GM12875 (cell line): ENCODE results near the gene TCIRG1.
A peak's percentile ranks its signal among the peaks of the same experiment; 100 is the strongest.

Source experiments
- H3K4me3 ChIP-seq: one replicate; pipeline ENCODE4 v1.5.1; 2011; ENCODE audit warnings: low read depth, low read length, control low read depth
- TF ChIP-seq, protein P1 (sequence below): IDR thresholded peaks from 2 replicates; pipeline ENCODE4 v1.5.1; 2011; ENCODE audit warnings: low read depth, mild to moderate bottlenecking, control low read depth, inconsistent platforms, low read length, moderate library complexity, borderline replicate concordance; ENCODE audit not compliant: insufficient read depth

TCIRG1 gene

DNA sequence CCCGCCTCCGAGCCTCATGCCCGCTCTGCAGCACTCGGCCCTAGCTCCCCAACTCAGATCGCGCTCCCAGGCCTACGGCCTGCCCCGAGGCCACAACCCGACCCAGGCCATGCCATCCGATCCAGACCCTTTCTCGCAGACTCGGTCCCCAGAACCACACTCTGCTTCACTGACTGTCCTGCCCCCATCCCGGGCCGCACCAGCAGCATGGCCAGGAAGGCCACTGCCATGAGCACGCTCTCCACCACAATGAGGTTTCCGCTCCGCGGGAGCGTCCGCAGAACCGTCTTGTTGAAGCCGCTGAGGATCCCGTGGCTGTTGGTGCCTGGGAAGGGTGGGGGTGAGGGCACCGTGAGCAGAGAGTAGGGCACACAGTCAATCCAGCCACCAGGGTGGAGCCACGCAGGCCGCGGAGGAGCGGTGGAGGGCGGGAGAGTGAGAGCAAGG lies 41.3 kb upstream of the TCIRG1 start:
- no peak overlapping the region for H3K4me3 ChIP-seq
- TF ChIP-seq, protein P1, sequence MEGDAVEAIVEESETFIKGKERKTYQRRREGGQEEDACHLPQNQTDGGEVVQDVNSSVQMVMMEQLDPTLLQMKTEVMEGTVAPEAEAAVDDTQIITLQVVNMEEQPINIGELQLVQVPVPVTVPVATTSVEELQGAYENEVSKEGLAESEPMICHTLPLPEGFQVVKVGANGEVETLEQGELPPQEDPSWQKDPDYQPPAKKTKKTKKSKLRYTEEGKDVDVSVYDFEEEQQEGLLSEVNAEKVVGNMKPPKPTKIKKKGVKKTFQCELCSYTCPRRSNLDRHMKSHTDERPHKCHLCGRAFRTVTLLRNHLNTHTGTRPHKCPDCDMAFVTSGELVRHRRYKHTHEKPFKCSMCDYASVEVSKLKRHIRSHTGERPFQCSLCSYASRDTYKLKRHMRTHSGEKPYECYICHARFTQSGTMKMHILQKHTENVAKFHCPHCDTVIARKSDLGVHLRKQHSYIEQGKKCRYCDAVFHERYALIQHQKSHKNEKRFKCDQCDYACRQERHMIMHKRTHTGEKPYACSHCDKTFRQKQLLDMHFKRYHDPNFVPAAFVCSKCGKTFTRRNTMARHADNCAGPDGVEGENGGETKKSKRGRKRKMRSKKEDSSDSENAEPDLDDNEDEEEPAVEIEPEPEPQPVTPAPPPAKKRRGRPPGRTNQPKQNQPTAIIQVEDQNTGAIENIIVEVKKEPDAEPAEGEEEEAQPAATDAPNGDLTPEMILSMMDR: no peak

DNA sequence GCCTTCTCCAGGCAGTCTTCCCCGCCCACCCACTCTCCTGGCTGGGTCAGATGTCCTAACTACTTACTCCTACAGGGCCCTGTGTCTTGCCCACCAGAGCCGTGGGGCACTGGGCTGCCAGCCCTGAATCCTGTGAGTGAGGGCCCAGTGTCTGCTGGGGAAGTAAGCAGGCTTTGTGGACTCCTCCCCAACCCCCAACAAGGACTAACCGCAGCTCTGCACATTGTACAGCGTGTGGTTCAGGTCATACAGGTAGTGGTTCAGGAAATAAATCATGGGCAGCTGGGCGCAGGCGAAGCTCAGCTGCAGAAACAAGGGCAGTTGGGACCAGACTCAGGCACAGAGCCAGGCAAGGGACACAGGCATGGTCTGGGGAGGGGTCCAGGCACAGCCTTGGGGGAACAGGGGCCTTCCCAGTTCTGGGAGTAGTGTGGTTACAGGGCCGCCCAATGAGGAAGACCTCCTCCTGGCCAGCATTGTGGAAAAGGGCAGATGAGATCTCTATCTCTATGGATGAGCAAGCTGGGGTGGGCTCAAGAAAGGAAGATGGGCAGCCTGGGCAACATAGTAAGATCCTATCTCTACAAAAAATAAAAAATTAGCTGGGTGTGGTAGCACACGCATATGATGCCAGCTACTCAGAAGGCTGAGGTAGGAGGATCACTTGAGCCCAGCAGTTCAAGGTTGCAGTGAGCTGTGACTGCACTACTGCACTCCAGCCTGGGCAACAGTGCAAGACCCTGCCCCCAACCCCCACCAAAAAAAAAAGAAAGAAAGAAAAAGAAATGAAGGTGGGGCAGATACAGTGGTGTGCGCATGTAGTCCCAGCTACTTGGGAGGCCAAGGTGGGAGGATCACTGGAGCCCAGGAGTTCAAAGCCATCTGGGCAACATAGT lies 40.4 kb upstream of the TCIRG1 start:
- TF ChIP-seq, protein P1: no peak
- no peak overlapping the region for H3K4me3 ChIP-seq

DNA sequence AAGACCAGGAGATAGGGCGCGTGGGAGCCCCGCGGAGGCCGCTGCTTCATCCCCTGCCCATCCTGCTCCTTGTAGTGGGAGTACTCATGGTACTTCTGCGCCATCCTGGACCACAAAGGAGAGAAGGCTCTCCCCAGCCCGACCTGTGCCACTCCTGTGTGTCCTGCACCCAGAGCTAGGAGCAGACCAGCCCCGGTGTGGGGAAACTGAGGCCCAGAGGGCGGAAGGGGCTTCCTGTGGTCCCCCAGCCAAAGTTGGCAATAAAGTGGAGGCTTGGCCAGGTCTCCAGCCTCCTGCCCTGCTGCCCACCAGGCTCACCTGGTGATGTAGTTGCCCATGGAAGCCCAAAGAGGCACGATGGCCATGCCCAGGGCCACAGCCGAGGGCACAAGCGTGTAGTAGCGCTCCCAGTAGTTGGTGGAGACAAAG lies 39.6 kb upstream of the TCIRG1 start:
- TF ChIP-seq, protein P1: no peak

DNA sequence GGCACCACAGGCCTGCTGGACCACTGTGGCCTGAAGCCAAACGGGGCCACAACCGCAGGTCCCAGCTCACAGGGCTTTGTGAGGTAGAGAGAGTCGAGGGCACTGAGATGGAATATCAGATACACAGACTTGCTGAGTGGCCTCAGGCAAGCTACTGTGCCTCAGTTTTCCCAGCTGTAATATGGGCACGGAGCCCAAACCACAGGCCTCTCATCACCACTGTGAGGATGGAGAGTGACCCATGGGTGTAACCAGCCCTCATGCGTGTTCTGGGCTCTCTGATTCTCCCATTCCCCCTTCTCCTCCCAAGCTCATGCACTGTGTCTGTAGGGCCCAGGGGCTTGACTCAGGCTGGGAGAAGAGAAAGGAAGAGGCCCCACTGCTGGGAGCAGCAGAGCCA lies 39.1 kb upstream of the TCIRG1 start:
- no peak overlapping the region for H3K4me3 ChIP-seq
- TF ChIP-seq, protein P1: no peak

More for the DNA sequence above, 39.6 kb upstream of the TCIRG1 start:
- no peak overlapping the region for H3K4me3 ChIP-seq

DNA sequence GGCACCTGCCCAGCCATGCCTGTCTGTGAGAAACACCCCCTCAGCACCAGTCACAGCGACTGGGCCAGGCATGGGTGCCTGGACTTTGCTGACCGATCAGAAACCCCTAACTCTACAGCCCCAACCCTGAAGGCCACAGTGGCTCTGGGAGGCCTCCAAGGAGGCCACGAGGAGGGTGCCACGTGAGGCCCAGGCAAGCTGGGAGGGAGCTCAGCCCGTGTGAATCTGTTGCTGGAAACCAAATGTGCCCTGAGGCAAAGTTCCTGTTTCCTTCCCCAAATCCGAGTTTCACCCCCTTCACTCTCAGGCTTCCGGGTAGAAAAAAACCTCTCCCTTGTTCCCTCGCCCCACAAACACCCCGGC lies 36.3 kb upstream of the TCIRG1 start:
- H3K4me3 ChIP-seq: peak overlapping the region; percentile 80

DNA sequence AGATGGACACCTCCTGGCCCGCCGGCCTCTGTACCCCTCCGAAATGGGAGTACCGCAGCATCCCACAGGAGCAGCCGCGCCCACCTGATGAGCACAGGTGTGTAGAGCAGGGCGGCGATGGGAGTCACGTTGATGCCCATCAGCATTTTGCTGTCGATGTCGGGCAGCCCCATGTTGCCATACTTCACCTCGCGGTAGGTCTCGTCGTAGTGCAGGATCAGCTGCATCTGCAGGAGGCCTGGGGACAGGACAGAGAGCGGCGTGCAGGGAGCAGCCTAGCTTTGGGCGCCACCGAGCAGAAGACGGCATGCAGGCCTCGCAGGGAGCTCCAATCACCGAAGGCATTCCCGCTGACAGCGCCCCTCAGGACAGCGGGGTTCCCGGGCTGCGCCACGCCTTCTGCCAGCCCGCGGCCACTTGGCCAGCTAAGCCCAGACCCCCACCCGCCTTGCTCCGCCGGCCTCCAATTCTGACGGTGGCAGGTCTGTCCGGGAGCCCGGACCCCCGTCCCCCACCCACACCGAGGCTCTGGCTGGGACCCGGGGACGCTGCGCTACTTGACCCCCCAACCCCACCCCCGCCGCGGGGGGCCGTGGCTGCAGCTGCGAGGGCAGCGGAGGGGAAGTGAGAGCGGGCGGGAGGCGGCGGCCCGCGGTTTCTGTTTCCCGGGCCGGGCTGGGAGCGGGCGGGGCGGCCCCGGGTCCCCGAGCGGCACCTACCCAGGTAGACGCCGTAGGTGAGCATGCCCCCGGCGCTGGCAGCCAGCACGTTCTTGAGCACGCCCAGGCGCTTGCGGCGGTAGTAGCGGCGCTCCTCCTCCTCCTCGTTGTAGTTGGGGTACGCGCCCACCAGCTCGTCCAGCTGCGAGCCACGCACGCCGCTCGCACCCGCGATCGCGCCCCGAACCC lies 35.6 kb upstream of the TCIRG1 start:
- TF ChIP-seq, protein P1: no peak
- H3K4me3 ChIP-seq: peak overlapping the region; percentile 80

More for the DNA sequence above, 36.3 kb upstream of the TCIRG1 start:
- TF ChIP-seq, protein P1: no peak
